ENCODE results near the gene ERAL1. TPM values are rescaled to one million over a fixed set of nuclear protein-coding genes. Genes with fewer than 3 reads are reported as not detected.

ERAL1 gene
- total RNA-seq, 1 donor from 2014 or later, result 17.6 TPM

DNA sequence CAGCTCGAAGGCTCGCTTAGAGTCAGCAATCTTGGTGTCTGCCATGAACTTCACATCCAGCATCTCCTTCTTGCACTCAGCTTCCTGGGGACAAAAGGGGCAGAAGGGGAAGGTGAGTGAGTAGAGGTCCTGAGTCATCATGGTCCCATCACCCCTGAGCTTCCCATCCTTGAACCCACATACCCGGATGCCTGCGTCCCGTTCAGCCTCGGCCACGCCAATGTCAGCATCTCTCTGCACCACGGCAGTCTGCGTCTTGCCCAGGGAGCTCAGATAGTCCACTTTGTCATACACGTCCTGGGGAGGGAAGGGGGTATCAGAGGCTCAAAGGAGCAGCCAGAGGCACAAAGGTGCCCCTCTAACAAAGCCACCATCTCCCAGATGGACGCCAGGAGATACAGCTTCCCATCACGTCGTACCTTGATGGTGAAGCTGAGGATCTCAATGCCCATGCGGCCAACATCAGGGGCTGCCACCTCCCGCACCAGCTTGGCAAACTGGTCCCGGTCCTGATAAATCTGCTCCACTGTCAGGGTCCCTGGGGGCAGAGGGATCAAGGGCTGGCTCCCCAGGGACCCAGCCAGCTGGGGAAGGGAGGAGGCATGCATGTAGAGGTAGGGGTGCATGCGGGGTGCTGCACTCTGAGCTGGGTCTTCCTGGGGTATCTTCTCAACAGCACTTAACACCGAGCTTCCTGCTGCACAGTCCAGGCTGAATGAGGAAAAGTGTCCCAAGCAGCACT is 27.5 kb downstream of the ERAL1 start:
- FAIRE-seq, result peak; percentile 47
- DNase-seq (ENCODE audit: low read depth), result no peak
- no peak overlapping the region for H3K4me3 ChIP-seq (ENCODE audit: low read depth, low read length)
- H3K36me3 ChIP-seq (ENCODE audit: control insufficient read depth, insufficient read depth, low read length), result peaks cover 30% of the 10 kb centered on the region
- TF ChIP-seq, protein P1, sequence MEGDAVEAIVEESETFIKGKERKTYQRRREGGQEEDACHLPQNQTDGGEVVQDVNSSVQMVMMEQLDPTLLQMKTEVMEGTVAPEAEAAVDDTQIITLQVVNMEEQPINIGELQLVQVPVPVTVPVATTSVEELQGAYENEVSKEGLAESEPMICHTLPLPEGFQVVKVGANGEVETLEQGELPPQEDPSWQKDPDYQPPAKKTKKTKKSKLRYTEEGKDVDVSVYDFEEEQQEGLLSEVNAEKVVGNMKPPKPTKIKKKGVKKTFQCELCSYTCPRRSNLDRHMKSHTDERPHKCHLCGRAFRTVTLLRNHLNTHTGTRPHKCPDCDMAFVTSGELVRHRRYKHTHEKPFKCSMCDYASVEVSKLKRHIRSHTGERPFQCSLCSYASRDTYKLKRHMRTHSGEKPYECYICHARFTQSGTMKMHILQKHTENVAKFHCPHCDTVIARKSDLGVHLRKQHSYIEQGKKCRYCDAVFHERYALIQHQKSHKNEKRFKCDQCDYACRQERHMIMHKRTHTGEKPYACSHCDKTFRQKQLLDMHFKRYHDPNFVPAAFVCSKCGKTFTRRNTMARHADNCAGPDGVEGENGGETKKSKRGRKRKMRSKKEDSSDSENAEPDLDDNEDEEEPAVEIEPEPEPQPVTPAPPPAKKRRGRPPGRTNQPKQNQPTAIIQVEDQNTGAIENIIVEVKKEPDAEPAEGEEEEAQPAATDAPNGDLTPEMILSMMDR (IDR thresholded peaks at IDR 0.05; ENCODE audit: insufficient read depth, low read length, severe bottlenecking), result no peak
- no peaks in the 10 kb centered on the region for H3K27me3 ChIP-seq (ENCODE audit: control insufficient read depth, insufficient read depth, low read length)

DNA sequence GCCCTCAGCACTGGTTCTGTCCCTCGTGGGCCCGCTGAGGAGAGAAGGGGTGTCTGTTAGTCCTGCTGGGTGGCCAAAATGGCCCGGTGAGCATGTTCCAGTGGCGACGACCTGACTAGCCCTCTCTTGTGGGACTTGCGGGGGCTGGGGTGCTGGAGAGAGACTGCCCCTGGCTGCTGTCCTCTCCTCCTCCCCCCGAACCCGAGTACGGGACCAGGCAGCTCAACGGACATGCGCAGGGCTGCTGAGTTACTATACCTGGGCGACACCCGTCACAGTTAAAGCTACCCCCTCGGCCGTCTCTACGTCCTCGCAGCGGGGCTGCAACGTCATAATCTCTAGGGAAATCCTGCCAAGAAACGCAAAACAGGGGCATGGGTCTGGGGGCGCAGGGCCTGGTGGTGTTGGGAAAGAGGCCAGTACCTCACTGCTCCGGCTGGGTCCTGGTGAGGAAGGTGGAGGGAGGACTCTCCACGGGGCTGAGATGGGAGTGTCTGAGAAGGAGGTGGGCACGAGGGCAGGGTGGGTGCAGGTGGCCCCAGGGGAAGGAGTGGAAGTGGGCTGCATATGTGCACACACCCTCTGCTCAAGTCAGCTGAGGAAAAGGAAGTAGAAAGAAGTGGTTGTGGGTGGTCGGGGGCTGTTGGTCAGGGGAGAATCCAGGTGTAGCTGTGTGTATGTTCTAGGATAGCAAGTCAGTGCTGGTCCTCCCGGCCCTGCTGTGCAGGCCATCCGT is 29.3 kb downstream of the ERAL1 start:
- Histone ChIP-seq H3K27me3 (ENCODE audit: control insufficient read depth, insufficient read depth, low read length) (no peaks in the 10 kb centered on the region), H3K36me3 (ENCODE audit: control insufficient read depth, insufficient read depth, low read length) (peaks cover 29% of the 10 kb centered on the region), H3K4me3 (ENCODE audit: low read depth, low read length) (no peak overlapping the region)
- peak; percentile 55 for FAIRE-seq
- TF ChIP-seq, protein P1 (IDR thresholded peaks at IDR 0.05; ENCODE audit: insufficient read depth, low read length, severe bottlenecking), result no peak
- DNase-seq (ENCODE audit: low read depth), result no peak

DNA sequence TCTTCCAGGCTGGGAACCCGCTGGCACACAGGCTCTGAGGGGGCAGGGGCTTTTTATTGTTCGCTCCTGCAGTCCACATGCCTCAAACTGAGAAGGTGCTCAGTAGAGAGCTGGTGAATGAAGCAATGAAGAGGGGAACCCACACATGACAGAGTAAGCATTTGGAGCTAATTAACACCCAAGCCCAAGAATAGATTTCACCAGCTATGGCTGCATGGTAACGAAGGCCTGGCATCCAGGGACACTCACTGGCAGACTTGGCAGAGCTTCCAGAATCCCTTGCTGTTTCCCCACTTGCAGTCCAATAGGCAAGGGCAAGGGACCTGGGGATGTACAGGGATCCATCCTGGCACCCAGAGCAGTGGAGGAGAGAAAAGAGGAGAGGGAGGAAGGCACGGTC is 30.5 kb downstream of the ERAL1 start:
- TF ChIP-seq, protein P1 (IDR thresholded peaks at IDR 0.05; ENCODE audit: insufficient read depth, low read length, severe bottlenecking), result no peak
- H3K4me3 ChIP-seq (ENCODE audit: low read depth, low read length), result no peak overlapping the region
- no peaks in the 10 kb centered on the region for H3K27me3 ChIP-seq (ENCODE audit: control insufficient read depth, insufficient read depth, low read length)
- FAIRE-seq, result no peak
- no peak for DNase-seq (ENCODE audit: low read depth)
- H3K36me3 ChIP-seq (ENCODE audit: control insufficient read depth, insufficient read depth, low read length), result peaks cover 23% of the 10 kb centered on the region

DNA sequence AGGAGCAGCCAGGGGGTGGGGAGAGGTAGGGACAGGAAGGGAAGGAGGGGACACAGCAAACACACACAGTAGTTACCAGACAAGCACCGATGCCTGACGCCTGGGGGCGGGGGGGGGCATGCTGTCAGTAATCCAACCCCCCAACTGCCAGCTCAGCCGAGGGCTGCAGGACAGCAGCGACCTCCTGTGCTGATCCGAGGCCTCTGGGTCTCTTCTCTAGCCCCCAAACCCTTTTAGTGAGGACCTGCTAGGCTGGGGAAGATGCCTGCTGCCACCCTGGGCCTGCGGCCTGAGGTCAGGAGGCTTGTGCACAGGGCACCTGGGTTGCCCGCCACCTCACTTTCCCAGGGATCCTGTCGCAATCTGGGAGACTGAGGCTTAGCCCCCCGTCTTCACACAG is 31.1 kb downstream of the ERAL1 start:
- DNase-seq (ENCODE audit: low read depth), result no peak
- FAIRE-seq, result no peak
- TF ChIP-seq, protein P1 (IDR thresholded peaks at IDR 0.05; ENCODE audit: insufficient read depth, low read length, severe bottlenecking), result no peak
- Histone ChIP-seq H3K36me3 (ENCODE audit: control insufficient read depth, insufficient read depth, low read length) (peaks cover 21% of the 10 kb centered on the region), H3K4me3 (ENCODE audit: low read depth, low read length) (no peak overlapping the region), H3K27me3 (ENCODE audit: control insufficient read depth, insufficient read depth, low read length) (no peaks in the 10 kb centered on the region)

DNA sequence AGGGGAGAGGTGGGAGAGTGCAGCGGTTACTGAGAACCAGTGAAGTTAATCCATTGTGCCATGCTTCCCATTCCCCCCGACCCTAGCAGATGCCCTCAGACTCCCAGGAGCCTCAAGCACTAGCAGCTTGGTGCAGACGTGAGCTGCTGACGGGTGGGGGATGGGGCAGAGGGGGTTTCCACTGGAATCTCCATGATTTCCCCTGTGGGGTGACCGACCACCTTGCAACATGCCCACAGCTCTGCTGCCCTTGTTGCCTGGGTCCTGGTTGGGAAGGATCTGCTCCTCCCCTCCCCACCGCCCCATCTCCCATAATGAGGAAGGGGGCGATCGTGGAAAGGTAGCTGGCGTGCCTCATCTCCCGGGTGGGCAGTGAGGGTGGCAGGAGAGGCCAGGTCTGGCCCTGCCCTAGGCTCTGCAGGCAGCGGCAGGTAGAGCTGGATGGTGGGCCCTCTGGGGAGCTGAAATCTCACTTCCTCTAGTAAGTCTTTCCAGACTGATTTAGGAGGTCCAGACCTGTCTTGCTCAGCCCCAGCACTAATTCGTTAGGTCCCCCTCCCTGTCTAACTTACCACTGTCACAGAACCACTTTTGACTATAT is 33.2 kb downstream of the ERAL1 start:
- no peak for FAIRE-seq
- Histone ChIP-seq H3K36me3 (ENCODE audit: control insufficient read depth, insufficient read depth, low read length) (peaks cover 19% of the 10 kb centered on the region), H3K4me3 (ENCODE audit: low read depth, low read length) (no peak overlapping the region), H3K27me3 (ENCODE audit: control insufficient read depth, insufficient read depth, low read length) (no peaks in the 10 kb centered on the region)
- DNase-seq (ENCODE audit: low read depth), result no peak
- TF ChIP-seq, protein P1 (IDR thresholded peaks at IDR 0.05; ENCODE audit: insufficient read depth, low read length, severe bottlenecking), result no peak
